Lung (tissue), 12 donors: Measurements from ENCODE around the gene GUCA2A. TPM values are rescaled to one million over a fixed set of nuclear protein-coding genes. Genes with fewer than 3 reads are reported as not detected.
"Not testable (repeated sequence)": the region's sequence is repeated elsewhere in the genome, so short reads cannot be mapped to it uniquely, and the experiment has no call there.

Experiments used
- ATAC-seq: fragments of 200-7000 bp; cut with Tn5 transposase; one replicate; pipeline ENCODE4 v1.9.1; 2020; ENCODE audit warnings: moderate number of reproducible peaks; ENCODE audit not compliant: insufficient read depth, low FRiP score
- DNase-seq, 3 donors: peaks; one replicate each; pipeline ENCODE4 v3.0.0-alpha.2; 2013 to 2017
- H3K27ac ChIP-seq, 2 donors: one replicate each; pipeline ENCODE4 v1.5.1; 2013; ENCODE audit warnings: mild to moderate bottlenecking in 2 of 2, moderate library complexity in 2 of 2, control low read depth in 1 of 2, inconsistent platforms in 1 of 2, low read depth in 1 of 2, low read length in 1 of 2
- H3K27me3 ChIP-seq, 3 donors: one replicate each; pipeline ENCODE4 v1.5.1; 2013; ENCODE audit warnings: low read length in 2 of 3; ENCODE audit not compliant: control insufficient read depth in 3 of 3, insufficient read depth in 3 of 3
- H3K36me3 ChIP-seq, 4 donors: one replicate each; pipeline ENCODE4 v1.5.1; 2013; ENCODE audit warnings: low read length in 4 of 4, mild to moderate bottlenecking in 1 of 4, moderate library complexity in 1 of 4; ENCODE audit not compliant: control insufficient read depth in 4 of 4, insufficient read depth in 4 of 4
- H3K4me1 ChIP-seq, 5 donors: one replicate each; pipeline ENCODE4 v1.5.1; 2013; ENCODE audit warnings: low read length in 5 of 5, mild to moderate bottlenecking in 2 of 5, moderate library complexity in 1 of 5; ENCODE audit not compliant: control insufficient read depth in 5 of 5, insufficient read depth in 5 of 5
- H3K4me3 ChIP-seq: one replicate; pipeline ENCODE4 v1.5.1; 2013; ENCODE audit warnings: mild to moderate bottlenecking, control low read depth, moderate library complexity
- H3K9ac ChIP-seq, 2 donors: one replicate each; pipeline ENCODE4 v1.5.1; 2013; ENCODE audit warnings: low read length in 2 of 2, control low read depth in 1 of 2; ENCODE audit not compliant: insufficient read depth in 1 of 2
- H3K9me3 ChIP-seq, 4 donors: one replicate each; pipeline ENCODE4 v1.5.1; 2013; ENCODE audit warnings: low read length in 3 of 4, mild to moderate bottlenecking in 1 of 4, moderate library complexity in 1 of 4; ENCODE audit not compliant: control insufficient read depth in 4 of 4, insufficient read depth in 3 of 4
- CTCF ChIP-seq: IDR thresholded peaks from 2 replicates; pipeline ENCODE4 v1.5.1; 2012; ENCODE audit warnings: mild to moderate bottlenecking; ENCODE audit errors: control extremely low read depth, extremely low read depth
- WGBS, 2 donors: extraction: QIAGEN DNeasy Blood & Tissue Kit; methylation state at CpG; one replicate each; pipeline ENCODE4 v1.1.7; 2013; 5-methylcytosine and 5-hydroxymethylcytosine counted together
- polyA plus RNA-seq, 2 donors: library from polyadenylated mRNA; stranded (reverse); fragments of 200-250 nt; gene quantifications; one replicate each; pipeline ENCODE4 v1.2.1, GENCODE V29; 2013
- total RNA-seq, 2 donors: library from RNA; depleted of rRNA in 1 of 2; stranded (reverse); fragments of >200 nt in 1 of 2; gene quantifications; one replicate each; pipeline ENCODE4 v1.2.1, GENCODE V29; 2014 to 2021
- donor health status: control.
- donor health status: control.
- donor health status: Bipolar disorder and iron deficiency.
- donor health status: healthy.
- donor health status: DM: yes; HTN: yes; CAD: no.

GUCA2A gene
- total and polyA plus RNA-seq, 4 donors = 0.28 to 0.29 TPM; not detected in 2

- H3K9ac ChIP-seq = no peak overlapping the region
- ATAC-seq (no peak), DNase-seq (no peak)
- 88 to 90% methylated on average over 6 of the region's 6 CpGs for WGBS, 2 donors
- no peak overlapping the region for H3K27ac ChIP-seq
- peaks cover 0 to 5% (median 2%) of the 10 kb centered on the region in 4 donors for H3K36me3 ChIP-seq
- peaks cover 0 to 16% (median 0%) of the 10 kb centered on the region in 5 donors for H3K4me1 ChIP-seq
- peaks cover 0 to 6% (median 0%) of the 10 kb centered on the region in 4 donors for H3K9me3 ChIP-seq
- H3K4me3 ChIP-seq = no peak overlapping the region
- no peaks in the 10 kb centered on the region for H3K27me3 ChIP-seq
- no peak for TF ChIP-seq CTCF
Measured at GRCh38 chr1:42209526-42210251, 45.1 kb upstream of the GUCA2A start.

GRCh38 chr1:42206930-42207329, 42.4 kb upstream of the GUCA2A start:
- not testable (repeated sequence) for H3K9me3 ChIP-seq, H3K4me3 ChIP-seq, H3K27me3 ChIP-seq, H3K27ac ChIP-seq, H3K9ac ChIP-seq, DNase-seq, ATAC-seq
- H3K4me1 ChIP-seq = peaks cover 0 to 13% (median 0%) of the 10 kb centered on the region in 5 donors
- 97 to 100% methylated on average over 2 of the region's 2 CpGs for WGBS, 2 donors
- peaks cover 0 to 23% (median 7%) of the 10 kb centered on the region in 4 donors for H3K36me3 ChIP-seq

GRCh38 chr1:42206164-42206563, 41.6 kb upstream of the GUCA2A start:
- H3K27ac ChIP-seq = no peak overlapping the region
- H3K4me3 ChIP-seq = no peak overlapping the region
- peaks cover 0 to 4% (median 1%) of the 10 kb centered on the region in 4 donors for H3K9me3 ChIP-seq
- WGBS, 2 donors = 79 to 89% methylated on average over 3 of the region's 3 CpGs
- H3K36me3 ChIP-seq = peaks cover 0 to 23% (median 8%) of the 10 kb centered on the region in 4 donors
- H3K9ac ChIP-seq = no peak overlapping the region
- no peak for ATAC-seq
- no peaks in the 10 kb centered on the region for H3K27me3 ChIP-seq
- peaks cover 0 to 9% (median 0%) of the 10 kb centered on the region in 5 donors for H3K4me1 ChIP-seq
- no peak for TF ChIP-seq CTCF
- DNase-seq = no peak

GRCh38 chr1:42201986-42202385, 37.4 kb upstream of the GUCA2A start:
- Histone ChIP-seq H3K9me3 (peaks cover 0 to 2% (median 1%) of the 10 kb centered on the region in 4 donors), H3K4me1 (no peaks in the 10 kb centered on the region), H3K4me3 (no peak overlapping the region), H3K27me3 (no peaks in the 10 kb centered on the region), H3K27ac (no peak overlapping the region), H3K9ac (no peak overlapping the region), H3K36me3 (peaks cover 0 to 27% (median 12%) of the 10 kb centered on the region in 4 donors)
- ATAC-seq (no peak), DNase-seq (no peak)
- no peak for TF ChIP-seq CTCF
